Inferior parietal cortex (tissue), 1 donor: ENCODE data around the gene MAP3K15.

ENCODE experiments used
- DNase-seq: peaks from one replicate; pipeline ENCODE4 v3.0.0-alpha.2; 2016; ENCODE audit errors: extremely low spot score

Gene MAP3K15

GRCh38 chrX:19343535-19344408 is 171.5 kb downstream of the MAP3K15 start, which contains the start of gene PDHA1:
TSS of gene PDHA1 (plus strand) at chrX:19343927. CDS start at chrX:19344038, 111 bp downstream.
- DNase-seq, result peak; percentile 90

- no peak for DNase-seq
Measured at GRCh38 chrX:19343085-19343534, 172.2 kb downstream of the MAP3K15 start.

- DNase-seq, result peak; percentile 16
Measured at GRCh38 chrX:19342331-19342906, 172.9 kb downstream of the MAP3K15 start.

- DNase-seq, result no peak
Measured at GRCh38 chrX:19334945-19335626, 180.2 kb downstream of the MAP3K15 start.

GRCh38 chrX:19332983-19333382 is 182.3 kb downstream of the MAP3K15 start:
- DNase-seq, result no peak

- DNase-seq, result no peak
Measured at GRCh38 chrX:19331831-19332230, 183.5 kb downstream of the MAP3K15 start.

- DNase-seq, result no peak
Measured at GRCh38 chrX:19326567-19326966, 188.7 kb downstream of the MAP3K15 start.
